ENCODE data around the gene MAMLD1. TPM values are rescaled to one million over a fixed set of nuclear protein-coding genes. Genes with fewer than 3 reads are reported as not detected.

The MAMLD1 gene
- 1 to 10 TPM in 1 of 2 donors, under 1 TPM in 1; 0.56 to 3.3 TPM for total RNA-seq

GRCh38 chrX:150362599-150363481, at the start of gene MAMLD1:
Gene MAMLD1, plus strand, starts transcription at chrX:150363317. Its CDS starts 82,200 bp downstream, at chrX:150445517.
- Histone ChIP-seq H3K27me3 (no peaks in the 10 kb centered on the region), H3K27ac (peak within 1 kb of the TSS; percentile 83 to 86), H3K4me3 (peak within 1 kb of the TSS; percentile 49 to 59), H3K9me3 (no peaks in the 10 kb centered on the region), H3K4me1 (peaks cover 0 to 15% of the 10 kb centered on the region in 2 donors), H3K36me3 (no peaks in the 10 kb centered on the region)
- TF ChIP-seq CTCF (IDR thresholded peaks at IDR 0.05): peak in 1 of 2 donors; percentile 29
- peak; percentile 83 for DNase-seq (ENCODE audit: low spot score)

GRCh38 chrX:150313514-150313913, 49.6 kb upstream of the MAMLD1 start:
- no peaks in the 10 kb centered on the region for H3K9me3 ChIP-seq
- no peaks in the 10 kb centered on the region for H3K36me3 ChIP-seq
- H3K4me3 ChIP-seq: no peak overlapping the region
- H3K4me1 ChIP-seq: no peaks in the 10 kb centered on the region
- peak; percentile 38 for DNase-seq (ENCODE audit: low spot score)
- H3K27me3 ChIP-seq: no peaks in the 10 kb centered on the region
- H3K27ac ChIP-seq: no peak overlapping the region
- TF ChIP-seq CTCF (IDR thresholded peaks at IDR 0.05): no peak

- no peak overlapping the region for H3K27ac ChIP-seq
- H3K27me3 ChIP-seq: no peaks in the 10 kb centered on the region
- H3K4me3 ChIP-seq: no peak overlapping the region
- no peaks in the 10 kb centered on the region for H3K36me3 ChIP-seq
- no peaks in the 10 kb centered on the region for H3K4me1 ChIP-seq
- TF ChIP-seq CTCF (IDR thresholded peaks at IDR 0.05): no peak
- no peaks in the 10 kb centered on the region for H3K9me3 ChIP-seq
- peak; percentile 38 for DNase-seq (ENCODE audit: low spot score)
Measured at GRCh38 chrX:150314186-150314585, 48.9 kb upstream of the MAMLD1 start.

GRCh38 chrX:150316564-150316963, 46.6 kb upstream of the MAMLD1 start:
- Histone ChIP-seq H3K36me3 (no peaks in the 10 kb centered on the region), H3K27ac (no peak overlapping the region), H3K4me1 (no peaks in the 10 kb centered on the region), H3K9me3 (no peaks in the 10 kb centered on the region), H3K4me3 (no peak overlapping the region), H3K27me3 (no peaks in the 10 kb centered on the region)
- no peak for TF ChIP-seq CTCF (IDR thresholded peaks at IDR 0.05)
- DNase-seq (ENCODE audit: low spot score): peak; percentile 52

- Histone ChIP-seq H3K4me3 (no peak overlapping the region), H3K9me3 (no peaks in the 10 kb centered on the region), H3K4me1 (peaks cover 0 to 7% of the 10 kb centered on the region in 2 donors), H3K27ac (no peak overlapping the region), H3K27me3 (no peaks in the 10 kb centered on the region), H3K36me3 (no peaks in the 10 kb centered on the region)
- TF ChIP-seq CTCF (IDR thresholded peaks at IDR 0.05): no peak
- no peak for DNase-seq (ENCODE audit: low spot score)
Measured at GRCh38 chrX:150323020-150323419, 40.1 kb upstream of the MAMLD1 start.
